HG02970 (cell line): ENCODE measurements around the gene SYT13.
"Not testable (repeated sequence)": the region's sequence is repeated elsewhere in the genome, so short reads cannot be mapped to it uniquely, and the experiment has no call there.

Source experiments
- ATAC-seq: cut with Tn5 transposase; IDR thresholded peaks from one replicate; pipeline ENCODE4 v1.9.1; 2021; ENCODE audit warnings: mild to moderate bottlenecking, moderate library complexity, moderate number of reproducible peaks; ENCODE audit not compliant: unreplicated experiment, low FRiP score

SYT13 gene

DNA sequence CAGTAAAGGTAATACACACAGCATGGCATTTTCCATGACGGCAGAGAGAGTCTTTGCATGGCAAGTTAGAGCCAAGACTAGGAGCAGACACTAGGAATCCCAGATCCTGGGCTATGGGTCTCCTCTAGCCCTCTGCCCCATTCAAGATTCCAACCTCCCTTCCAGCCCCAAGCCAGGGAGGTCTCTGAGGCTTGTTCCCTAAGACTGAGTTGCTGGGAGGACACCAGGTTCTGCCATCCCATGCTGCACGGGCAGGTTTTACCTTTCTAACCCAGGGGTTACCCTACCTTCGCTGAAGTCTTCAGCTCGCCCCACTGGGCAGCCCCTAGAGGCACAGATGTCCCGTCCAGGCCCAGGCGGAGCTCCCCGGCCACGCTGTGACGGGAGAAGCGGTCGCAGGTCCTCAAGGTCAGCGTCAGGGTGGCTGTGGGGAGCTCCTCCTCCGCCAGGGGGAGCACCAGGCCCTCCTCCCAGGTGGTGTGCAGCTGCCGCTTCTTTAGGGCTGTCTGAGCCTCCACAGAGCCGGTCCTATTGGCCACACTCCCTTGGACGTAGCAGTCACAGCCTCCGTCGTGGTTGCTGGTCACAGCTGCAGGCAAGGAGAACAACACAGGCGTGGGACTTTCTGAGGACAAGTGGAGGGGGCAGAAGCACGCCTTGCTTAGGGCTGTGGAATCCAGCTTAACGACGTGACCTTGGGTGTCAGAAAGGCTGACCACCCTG lies 33.8 kb downstream of the SYT13 start:
- no peak for ATAC-seq

DNA sequence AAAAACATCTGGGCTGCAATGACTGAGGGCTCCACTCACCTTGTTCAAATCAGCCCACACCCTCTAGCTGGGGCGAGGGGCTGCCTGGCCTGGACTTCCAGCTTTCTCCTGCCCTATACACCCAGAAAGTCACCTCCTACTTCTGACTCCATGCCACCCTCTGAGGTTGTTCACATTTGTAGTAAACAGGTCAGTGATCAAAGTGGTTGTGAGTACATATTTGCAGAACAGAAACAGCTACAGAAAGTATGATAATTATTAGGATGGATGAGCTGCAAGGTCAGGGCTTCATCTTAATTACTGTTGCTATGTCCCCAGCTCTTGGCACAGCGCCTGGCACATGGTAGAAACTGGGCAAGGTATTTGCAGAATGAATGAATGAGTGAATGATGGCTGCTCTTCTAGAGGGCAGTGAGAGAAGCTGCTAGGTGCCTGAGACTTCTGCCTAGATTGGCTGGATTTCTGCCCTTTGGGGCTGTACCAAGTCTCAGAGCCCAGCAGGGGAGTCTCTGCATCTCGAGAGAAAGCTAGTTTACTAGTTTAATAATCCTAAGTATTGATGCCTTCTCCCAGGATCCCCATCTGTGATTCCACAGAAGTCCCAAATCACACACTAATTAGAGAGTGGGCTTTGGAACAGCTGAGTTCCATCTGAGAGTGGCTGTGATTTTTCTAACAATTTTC lies 36.0 kb downstream of the SYT13 start:
- ATAC-seq = no peak

DNA sequence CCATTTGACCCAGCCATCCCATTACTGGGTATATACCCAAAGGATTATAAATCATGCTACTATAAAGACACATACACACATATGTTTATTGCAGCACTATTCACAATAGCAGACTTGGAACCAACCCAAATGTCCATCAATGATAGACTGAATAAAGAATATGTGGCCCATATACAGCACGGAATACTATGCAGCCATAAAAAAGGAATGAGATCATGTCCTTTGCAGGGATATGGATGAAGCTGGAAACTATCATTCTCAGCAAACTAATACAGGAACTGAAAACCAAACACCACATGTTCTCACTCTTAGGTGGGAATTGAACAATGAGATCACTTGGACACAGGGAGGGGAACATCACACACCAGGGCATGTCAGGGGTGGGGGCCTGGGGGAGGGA lies 36.8 kb downstream of the SYT13 start:
- ATAC-seq = not testable (repeated sequence)

DNA sequence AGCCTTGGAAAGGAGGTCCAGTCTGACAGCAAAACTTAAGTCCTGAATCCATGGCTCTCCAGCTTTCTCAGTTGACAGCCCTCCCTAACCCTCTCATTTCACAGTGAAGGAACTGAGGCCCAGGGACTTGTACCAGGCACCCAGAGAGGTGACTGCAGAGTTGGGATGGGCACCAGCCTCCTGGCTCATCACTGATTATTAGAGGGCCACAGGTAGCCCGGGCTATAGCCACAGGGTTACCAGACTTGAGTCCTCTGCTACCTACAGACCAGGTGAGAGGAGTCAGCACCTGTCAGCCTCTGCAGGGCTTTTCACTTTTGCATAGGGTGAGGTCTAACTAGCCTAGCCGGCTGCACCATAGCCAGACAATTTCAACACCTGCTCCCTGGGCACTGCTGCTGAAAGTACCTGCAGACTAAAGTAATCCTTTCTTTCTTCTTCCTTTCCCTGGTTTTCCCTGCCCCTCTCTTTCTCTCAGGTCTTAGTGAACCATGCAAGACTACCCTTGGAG lies 37.6 kb downstream of the SYT13 start:
- ATAC-seq = no peak

DNA sequence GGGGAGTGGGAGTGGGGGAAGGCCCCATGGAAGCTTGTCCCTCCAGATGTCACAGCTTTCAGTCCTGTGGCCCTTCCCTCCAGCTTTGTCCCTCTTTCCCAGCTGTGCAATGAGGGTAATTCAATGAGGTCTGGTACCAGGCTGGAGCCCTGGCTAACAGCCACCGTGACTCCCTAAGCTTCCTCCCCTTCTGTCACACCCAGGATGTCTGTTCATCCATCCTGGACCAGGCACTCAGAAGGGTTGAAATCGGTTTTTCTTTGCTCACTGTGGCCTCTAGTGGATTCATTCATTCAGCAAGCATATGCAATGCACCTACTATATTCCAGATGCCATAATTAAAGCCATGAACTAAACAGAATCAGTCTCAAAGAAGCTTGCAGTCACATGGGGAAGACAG lies 38.7 kb downstream of the SYT13 start:
- no peak for ATAC-seq

DNA sequence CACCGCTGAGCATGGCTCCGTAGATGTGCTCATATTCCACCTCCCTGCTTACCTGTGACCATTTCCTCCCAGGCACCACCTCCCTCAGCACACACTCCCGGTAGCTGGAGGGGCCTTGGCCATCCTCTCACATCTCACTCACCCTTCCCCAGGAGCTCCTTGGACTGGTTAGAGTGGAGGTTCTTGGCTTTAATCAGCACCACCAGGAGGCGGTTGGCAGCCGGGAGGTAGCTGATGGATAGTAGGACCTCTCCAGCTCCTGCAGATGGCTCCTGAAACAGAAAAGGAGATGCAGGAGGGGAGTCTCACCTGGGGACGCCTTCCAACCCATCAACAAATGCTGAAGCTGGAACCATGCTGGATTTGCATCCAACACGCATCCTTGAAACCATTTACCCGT lies 39.9 kb downstream of the SYT13 start:
- ATAC-seq = no peak

DNA sequence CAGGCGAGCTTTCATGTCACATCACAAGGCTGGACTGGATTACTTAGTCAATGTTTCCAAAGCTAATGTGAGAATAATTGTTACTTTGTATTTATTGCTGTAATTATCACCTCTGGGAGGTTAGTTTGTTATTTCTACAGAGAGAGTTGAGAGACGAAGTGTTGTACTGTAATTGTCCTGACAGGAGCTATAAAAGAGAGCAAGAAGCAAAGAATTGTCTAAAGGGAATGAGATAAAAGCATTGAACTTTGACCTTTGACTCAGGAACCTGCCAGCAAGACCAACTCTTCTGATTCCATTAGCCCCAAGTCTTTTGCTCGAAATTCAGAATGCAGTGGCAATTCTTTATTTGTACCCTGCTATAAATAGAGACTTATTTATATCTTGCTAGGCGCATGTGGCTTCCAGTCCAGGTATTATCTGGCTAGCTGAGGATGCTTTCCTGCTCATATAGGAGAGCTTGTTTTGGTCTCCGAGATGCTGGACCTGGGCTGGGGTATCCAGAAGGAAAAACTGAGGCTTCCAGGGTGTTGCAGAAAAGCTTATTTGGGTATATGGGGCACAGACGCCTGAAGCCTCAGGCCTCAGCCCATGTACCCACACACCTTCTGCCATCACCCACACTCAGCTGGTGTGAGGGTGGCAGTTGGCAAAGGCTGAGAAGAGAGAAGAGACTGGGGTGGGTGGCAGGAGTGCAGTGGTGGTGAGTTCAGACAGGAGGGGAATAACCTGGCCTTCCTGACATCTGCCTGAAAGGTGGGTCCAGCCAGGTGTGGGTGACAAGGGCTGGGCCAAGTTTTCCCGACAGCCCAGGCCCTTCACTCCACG lies 40.7 kb downstream of the SYT13 start:
- ATAC-seq = no peak

DNA sequence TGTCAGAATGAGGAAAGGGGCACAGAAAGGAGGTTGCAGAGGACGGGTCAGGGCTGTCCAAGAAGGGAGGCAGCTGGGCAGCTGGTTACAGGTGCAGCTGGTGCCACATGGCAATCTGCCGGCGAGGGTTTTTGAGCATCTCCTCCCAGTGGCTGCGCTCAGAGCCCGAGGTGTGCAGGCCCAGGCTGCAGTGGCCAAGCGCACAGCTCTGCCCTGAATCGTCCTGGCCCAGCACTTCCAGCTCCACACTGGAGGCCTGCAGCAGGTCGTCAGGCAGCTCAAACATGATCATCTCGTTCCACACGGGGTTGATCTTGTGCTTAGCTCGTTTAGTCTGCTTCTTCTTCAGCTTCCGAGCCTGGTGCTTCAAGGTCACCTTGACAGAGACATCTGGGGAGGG lies 42.2 kb downstream of the SYT13 start:
- ATAC-seq = no peak

DNA sequence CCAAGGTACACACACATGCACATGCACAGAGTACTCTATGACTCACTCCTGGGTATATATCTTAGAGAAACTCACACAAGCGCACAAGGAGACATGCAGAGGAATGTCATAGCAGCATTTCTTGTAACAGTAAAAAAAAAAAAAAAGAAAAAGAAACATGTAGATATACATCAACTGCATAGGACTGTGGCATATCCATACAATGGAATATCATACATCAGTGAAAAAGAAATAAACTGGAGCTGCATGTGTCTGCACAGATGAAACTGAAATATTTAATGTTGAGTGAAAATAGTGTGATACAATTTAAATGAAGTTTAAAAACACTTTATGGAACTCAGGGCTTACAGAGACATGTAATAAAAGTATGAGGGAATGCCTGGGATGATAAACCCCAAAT lies 46.4 kb downstream of the SYT13 start:
- no peak for ATAC-seq

DNA sequence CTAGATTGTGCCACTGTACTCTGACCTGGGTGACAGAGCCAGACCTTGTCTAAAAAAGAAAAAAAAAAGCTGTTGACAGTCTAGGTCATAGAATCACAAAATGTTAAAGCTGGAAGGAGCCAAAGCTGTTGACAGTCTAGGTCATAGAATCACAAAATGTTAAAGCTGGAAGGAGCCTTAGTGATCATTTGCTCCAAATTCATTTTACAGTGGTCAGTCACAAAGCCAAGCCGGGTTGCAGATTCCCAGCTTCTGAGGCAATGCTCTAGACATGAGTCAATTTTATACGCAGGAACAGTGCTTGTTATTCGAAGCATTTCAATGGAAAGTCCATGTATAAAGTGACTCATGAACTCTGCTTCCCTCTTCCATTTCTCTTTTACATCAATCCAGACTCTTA lies 47.4 kb downstream of the SYT13 start:
- ATAC-seq = no peak

DNA sequence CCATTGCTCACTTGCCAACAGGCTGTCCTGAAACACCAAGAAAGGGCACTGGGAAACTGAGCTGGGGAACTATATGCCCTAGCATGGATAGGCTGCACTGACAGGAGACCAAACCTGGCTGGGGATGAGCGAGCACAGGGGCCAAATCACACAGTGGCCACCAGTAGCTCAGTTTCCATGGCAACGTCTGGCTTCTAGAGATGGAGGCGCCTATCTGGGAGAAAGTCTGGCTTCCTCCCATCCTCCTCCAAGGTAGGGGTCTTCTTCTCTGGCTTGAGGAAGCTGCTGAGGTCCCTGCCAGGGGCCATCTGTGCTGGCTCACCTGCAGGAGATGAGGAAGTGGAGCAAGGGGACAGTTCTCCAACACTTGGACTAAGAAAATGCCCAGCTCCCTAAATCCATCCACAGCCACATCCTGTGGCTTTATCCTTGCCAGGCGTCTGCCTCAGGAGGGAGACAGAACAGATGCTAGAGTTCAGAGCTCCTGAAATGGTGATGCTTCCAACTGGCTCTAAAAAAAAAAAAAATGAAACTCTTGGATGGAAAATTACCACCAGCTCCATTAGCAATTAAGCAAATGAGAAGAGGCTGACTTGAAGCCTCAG lies 48.3 kb downstream of the SYT13 start:
- no peak for ATAC-seq

DNA sequence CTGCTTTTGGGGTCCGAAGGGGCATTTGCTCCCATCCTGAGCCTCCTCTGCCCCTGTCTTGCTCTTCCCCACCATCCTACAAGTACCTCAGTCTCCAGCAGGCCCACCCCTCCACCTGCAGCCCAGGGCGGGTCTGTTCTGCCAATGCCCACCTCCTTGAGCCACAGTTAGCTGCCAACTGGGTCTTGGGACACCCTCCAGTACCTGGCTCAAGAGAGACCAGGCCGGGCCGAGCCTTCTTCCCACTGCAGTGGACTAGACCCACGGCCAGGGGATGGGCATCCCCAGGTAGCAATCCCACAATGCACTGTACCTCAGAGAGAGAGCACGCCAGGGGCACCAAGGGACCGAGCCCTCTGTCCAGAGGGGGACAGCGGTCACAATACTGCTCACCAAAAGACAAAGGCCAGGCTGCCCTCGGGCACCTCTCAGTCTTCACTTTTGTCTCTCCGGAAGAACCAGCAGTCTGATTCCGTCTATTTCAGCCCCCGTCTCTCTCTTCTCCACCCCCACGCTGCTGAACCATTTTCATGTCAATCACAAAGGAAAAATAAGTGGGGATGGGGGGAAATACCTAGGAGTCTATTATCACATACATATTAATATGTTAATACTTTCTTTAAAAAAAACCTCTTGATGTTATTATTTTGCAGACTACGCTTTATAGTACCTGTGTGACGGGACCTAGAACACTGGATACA lies 51.7 kb downstream of the SYT13 start:
- ATAC-seq = no peak

DNA sequence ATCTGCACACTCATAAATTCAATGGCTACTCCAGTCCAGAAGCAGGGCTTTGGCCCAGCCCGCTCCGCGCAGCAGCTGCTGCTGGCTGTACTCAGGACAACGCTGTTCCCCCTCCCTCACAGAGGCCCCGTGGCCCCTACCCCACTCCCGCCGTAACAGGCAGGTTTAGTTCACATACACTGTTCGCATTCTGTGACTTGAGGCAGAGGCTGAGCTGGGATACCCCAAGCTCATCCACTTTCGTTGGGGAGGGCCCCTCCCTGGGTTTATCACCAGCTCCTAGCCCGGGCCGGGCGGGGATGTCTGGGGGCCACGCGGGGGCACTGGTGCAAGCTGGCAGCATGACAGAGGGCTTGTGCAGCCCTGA lies 52.4 kb downstream of the SYT13 start:
- no peak for ATAC-seq

DNA sequence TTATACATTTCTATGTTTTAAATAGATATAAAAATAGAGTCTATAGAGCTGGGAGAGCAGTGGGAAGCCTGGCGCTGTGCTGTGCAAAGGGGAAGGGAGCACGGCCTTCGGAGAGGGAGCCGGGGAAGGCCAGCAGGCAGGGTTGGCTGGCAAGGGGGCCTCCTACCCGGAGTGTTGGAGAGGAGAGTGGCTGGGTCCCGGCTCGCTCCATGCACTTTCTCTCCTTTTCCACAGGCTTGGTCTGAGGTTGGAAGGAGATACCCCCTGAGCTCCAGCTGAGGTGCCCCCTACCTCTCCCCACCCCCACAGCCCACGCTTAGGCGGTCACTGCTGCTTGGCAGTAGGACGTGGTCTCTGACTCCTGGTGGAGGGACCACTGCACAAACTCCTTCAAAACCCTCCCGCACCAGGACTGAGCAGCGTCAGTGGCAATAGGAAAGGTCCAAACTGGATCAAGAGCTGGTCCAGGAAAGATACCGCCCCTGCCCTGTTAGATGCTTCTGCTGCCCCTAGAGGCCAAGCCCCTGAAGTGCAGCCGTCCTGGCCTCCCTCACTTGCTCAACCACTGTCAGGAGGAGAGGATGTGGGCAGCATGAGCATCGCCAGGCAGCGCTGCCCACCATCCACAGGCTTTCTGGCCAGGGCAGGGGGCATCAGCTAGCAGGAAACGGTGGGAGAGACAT lies 52.9 kb downstream of the SYT13 start:
- ATAC-seq = no peak

DNA sequence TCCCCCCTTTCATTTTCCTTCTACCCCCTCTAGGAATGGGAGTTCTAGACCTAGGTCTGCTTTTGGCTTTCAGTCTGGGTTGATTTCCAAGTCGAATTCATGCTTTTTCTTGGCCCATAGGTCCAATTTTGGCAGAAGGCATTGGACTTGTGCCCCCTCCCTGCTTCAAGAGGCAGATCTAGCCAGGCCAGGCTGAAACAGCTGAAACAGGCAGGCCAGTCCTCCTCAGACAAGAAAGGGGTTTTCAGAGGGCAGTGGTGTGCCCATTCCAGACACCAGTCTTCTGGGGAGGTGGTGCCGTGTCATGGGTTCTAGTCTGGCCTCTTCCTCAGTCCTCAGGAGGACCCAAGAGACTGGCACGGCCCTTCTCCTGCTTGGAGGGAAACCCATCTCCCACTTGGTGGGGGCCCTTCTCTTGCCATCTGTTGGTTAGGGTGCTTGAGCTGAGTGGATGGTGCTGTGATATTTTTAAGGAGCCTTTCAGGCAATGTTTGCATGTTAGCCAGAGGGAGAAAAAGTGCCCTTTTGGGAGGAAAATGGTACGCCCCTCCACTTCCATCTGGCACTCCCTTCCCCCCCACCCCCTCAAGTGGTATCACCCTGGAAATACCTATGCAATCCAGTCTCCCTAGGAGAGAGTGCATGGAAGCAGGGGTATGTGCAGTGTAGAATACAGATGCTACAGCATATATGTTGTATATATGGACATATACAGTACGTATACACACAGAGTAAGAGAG lies 53.6 kb downstream of the SYT13 start:
- no peak for ATAC-seq

DNA sequence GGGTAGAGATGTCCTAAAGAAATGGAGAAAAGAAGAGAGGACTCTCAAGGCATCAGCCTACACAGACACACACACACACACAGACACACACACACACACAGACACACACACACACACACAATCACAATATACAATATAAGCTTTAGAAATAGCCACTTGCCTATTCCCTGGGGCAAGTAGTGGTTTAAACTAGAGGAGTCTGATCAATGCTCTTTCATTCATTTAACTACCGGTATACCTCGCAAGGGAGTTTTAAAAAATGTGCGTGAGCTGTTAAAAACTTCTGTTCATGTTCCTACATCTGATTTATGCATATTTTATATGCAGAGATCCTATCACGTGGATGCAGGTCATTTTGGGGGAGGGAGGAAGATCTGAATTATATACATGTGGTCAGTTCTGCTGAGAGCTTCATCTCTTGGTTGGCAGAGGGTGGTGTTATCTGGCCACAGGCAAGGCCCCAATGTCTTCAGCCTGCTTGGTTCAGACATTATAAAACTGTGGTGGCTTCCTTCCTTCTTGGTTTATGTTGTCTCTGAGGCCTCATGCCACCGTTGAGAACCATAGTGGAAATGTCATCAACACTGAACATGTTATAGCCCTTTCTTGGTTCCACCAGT lies 56.6 kb downstream of the SYT13 start:
- ATAC-seq = no peak

DNA sequence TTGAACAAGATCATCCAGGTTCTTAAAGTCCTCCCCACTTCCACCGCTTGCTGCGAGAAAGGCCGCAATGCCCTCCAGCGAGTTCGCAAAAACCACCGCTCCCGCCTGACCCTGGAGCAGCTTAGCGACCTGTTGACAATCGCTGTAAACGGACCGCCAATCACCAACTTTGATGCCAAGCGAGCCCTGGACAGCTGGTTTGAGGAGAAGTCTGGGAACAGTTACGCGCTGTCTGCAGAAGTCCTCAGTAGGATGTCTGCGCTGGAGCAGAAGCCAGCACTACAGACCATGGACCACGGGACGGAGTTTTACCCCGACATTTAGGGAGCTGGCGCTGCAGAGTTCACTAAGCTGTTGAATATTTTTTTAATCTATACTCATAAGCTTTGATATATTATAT lies 58.3 kb downstream of the SYT13 start:
- no peak for ATAC-seq

DNA sequence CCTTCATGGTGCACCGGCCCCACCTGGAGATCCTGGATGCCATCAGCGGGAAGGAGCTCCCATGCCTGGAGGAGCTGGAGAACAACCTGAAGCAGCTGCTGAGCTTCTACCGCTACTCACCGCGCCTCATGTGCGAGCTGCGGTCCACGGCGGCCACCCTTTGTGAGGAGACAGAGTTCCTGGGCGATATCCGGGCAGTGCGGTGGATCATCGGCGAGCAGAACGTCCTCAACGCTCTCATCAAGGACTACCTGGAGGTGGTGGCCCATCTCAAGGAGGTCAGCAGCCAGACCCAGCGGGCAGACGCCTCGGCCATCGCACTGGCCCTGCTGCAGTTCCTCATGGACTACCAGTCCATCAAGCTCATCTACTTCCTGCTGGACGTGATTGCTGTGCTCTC lies 59.2 kb downstream of the SYT13 start:
- ATAC-seq = no peak
